Stimulated activated naive CD4-positive, alpha-beta T cell treated with Interleukin-2 at 50 U/mL for 16 hours (primary cell): ENCODE measurements around the gene TMUB2.
"Not testable (repeated sequence)": the region's sequence is repeated elsewhere in the genome, so short reads cannot be mapped to it uniquely, and the experiment has no call there.

Experiments
- DNase-seq: peaks from one replicate; lab custom pipeline; 2025; lab: John Stamatoyannopoulos, UW

TMUB2 gene

DNA sequence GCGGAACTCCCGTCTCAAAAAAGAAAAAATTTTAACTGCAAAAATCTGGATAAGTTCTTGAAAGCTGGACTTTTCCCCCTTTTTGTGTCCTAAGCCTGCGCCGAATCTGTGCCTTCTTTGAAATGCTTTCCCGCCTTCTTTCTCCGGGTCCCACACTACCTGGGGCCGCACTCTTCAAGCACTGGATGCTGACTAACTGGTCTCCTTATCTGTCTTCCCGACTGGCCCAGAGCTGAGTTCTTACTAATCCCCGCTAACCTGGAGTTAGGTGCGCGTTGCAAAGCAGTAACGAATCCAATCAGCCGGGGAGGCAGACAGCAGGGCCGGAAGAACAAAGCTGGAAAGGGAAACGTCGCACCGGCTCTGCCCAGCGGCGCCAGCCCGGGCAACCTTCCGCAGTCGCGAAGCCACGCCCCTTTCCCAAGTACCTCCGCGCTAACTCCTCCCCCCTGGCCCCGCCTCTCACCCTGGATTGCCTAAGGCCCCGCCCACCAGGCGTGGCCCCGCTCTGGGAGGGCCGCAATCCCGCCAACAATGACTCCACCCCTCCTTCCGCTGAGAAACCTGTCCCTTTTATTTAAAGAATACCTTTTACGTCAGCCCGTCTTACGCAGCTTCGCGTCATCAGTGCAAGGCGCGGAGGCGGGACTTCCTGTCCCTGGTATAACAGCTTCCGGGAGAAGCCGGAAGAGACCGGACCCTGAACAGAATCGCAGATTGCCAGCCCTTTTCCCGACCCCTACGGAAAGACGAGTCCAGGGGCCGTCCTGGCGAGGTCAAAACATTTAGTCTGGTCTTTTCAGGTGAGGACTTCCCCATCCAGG lies at the start of gene TMUB2:
Gene TMUB2 (plus strand): TSS at position 666 of the 824 bp plus-strand sequence. CDS start 737 bp downstream, outside the sequence.
- peak; percentile 99 for DNase-seq

DNA sequence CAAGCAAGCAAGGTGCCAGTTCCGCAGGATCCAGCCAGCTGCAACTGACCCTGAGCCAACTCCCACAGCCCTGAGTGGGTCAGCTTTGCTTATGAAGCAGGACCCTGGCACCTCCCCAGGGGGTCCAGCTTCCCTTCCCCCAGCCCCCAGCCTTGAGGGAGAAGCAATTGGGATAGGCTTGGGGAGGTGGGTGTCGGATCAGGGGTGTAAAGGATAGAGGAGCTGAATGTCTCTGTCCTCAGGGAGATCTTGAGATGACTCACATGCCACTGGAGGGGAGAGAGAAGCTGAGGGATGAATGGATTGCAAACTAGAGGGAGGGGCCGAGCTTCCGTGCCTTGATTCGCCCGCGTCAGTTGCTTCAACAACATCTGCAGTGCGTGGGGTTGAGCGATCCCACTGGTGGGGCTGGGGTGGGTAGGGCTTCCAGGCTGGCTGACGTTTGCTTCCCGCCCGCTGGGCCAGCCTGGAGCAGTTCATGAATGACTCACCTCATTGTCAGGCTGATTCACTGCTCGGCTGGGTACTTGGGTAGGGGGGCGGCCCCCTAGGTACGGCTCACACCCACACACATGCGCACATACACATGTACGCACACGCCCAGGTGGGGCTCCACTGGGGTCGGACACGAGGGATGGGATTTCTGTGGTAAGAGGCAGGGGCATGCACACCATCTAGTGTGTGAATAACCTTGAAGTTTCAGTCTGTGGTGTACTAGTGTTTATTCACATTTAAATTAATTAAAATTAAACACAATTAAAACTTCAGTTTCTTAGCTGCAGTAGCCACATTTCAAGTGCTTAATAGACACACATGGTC lies 48.7 kb upstream of the TMUB2 start:
- DNase-seq, result peak; percentile 81

DNA sequence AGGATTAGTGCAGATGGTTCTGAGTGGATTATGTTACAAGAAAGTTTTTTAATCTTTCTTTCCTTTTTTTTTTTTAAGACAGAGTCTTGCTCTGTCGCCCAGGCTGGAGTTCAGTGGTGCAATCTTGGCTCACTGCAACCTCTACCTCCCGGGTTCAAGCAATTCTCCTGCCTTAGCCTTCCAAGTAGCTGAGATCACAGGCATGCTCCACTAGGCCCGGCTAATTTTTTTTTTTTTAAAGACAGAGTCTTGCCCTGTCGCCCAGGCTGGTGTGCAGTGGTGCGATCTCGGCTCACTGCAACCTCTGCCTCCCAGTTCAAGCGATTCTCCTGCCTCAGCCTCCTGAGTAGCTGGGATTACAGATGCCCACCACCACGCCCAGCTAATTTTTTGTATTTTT lies 42.9 kb upstream of the TMUB2 start:
- not testable (repeated sequence) for DNase-seq

DNA sequence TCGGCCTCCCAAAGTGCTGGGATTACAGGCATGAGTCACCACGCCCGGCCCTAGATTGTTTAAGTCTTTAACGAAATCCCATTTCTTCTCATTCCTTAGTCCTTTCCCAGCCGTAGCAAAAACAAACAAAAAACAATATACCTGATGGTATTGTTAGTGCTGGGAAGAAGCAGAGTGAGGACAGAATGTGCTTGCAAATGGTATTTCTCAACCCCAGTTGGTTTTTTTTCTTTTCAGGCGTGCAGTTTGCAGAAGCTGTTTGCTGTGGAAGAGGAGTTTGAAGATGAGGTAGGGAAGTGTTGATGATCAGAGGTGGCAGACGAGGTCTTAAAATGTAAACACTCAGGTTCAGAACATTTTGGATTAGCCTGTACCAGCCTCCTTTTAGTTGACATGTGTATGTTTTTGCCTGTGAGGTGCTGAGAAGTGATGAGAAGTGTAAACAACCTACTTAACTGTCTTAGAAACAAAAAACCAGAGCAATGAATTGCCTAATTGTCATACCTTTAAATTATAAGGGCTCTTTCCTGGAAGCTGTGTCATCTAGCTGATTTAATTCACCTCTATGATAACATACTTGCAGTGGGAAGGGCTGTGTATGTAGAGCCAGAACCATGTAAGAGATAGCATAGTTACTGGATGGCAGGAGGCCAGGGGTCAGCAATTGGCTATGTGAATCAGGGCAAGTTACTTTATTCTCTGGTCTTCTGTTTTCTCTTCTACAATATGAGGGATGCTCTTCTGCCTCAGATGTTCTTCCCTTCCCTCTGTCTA lies 41.6 kb upstream of the TMUB2 start:
- no peak for DNase-seq

DNA sequence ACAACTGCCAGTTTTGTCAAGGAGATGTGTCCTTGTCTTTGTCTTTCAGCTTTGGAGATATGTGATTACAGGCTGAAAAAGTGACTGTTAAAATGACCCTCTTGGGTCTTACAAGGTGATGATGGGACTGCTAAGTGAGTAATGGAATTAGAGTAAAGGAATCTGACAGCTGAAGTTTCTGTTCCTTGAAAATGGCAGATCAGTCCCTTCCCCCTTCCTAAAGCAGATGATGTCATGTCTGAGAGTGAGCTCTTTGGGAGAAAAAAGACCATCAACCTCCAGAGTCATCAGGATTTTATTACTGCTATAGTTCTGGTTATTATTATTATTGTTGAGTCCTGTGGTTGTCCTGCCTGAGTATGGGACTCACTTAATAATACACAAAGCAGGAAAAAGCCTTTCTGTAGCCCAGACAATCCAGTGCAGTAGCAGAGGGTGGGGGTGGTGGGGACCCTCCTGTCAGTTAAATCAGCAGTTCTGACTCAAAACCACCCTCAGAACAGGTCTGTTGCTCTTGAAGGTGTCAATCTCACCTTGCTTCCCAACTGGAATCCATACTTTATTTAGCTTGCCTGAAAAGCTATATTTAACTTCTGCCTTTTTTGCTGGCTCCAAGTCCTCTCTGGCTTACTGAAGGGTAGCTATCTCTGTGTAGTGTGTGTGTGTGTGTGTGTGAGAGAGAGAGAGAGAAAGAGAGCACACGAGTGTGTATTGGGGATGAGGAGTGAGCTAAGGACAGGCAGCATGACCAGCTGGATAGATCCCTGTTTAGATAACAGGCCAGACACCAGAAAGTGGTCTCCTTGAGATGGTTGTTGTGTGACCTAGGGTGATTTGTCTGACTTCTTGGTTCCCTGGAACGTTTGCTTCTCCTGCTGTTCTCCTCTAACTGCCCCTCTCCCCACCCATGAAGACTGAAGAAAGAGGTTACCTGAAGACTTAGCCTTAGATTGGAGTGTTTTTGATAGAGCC lies 40.1 kb upstream of the TMUB2 start:
- DNase-seq, result no peak

DNA sequence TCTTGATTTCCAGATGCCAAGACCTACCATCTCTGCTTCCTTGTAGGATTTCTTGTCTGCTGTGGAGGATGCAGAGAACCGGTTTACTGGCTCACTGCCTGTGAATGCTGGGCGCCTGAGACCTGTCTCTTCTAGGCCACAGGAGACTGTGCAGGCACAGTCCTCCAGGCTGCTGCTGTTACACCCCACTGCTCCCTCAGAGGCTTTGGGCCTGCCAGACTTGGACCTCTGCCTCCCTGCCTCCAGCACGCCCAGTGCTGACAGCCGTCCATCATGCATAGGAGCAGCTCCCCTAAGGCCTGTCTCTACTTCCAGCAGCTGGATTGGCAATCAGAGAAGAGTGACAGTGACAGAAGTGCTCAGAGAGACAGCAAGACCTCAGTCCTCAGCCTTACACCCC lies 39.0 kb upstream of the TMUB2 start:
- DNase-seq, result no peak

DNA sequence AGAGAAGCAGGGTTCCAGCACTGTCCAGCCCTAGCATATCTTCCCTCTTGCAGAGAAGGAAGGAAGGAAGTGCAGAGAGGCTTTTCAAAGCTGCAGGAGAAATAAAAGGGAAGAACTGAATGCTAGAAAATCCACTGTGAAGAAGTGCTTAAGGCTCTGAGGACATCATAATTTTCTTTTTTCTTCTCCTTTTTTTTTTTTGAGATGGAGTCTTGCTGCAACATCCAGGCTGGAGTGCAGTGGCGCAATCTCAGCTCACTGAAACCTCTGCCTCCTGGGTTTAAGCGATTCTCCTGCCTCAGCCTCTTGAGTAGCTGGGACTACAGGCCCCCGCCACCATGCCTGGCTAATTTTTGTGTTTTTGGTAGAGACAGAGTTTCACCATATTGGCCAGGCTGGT lies 37.7 kb upstream of the TMUB2 start:
- not testable (repeated sequence) for DNase-seq

DNA sequence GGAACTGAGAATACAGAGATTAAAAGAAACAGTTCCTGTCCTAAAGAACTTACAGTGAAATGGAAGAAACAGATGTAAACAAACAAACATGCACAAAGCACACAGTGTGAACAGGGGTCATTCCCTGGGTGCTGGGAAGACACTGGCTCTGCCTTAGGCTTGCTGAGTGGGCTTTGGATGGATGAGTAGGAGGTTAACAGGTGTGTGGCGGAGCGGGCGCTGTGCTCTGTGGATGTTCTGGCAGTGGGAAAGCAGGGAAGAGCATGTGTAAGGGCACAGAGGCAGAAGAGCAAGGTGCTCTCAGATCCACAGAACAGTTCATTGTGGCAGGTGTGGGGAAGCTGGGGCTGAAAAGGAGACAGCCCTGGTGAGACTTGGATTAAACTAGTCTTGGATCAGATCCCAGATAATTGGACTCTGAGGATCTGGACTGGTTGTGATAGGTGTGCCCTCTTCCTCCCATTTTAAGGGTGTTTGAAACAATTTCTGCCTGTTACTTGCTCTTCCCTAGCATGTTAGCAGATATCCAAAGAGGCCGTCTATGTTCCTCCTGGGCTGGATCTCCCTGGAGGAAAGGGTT lies 36.9 kb upstream of the TMUB2 start:
- DNase-seq, result no peak

DNA sequence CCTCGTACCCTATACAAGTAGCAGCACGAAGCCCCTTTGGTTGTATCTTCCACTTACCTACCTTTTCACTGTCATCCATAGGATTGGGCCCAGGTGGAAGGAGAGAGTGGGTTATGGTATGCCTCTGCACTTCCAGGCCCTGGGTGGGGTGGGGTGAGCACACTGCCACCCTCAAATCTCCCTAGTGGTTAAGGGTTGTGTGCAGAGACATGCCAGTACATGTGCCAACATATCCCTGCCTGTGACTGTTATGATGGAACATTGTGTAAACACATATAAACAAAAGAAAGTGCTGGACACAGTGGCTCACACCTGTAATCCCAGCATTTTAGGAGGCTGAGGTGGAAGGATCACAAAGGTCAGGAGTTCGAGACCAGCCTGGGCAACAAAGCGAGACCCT lies 33.9 kb upstream of the TMUB2 start:
- no peak for DNase-seq

DNA sequence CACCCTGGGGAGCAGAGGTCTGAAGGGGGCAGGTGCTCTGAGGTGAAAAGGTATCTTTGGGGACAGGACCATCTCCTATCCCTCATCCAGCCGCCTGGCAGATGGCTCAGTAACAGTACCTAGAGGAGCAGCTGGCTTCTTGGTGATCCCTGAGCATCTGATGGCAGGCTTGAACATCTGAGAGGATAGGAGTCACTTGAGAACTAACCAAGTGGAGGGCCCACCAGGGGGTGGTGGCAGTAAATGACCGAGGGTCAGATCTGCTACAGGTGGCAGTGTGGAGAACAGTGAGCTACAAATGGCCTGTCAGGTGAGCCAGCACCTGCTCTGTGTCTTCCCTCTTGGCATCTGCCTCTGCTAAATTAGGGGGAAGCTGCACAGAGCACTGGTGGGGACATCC lies 31.3 kb upstream of the TMUB2 start:
- DNase-seq, result no peak

DNA sequence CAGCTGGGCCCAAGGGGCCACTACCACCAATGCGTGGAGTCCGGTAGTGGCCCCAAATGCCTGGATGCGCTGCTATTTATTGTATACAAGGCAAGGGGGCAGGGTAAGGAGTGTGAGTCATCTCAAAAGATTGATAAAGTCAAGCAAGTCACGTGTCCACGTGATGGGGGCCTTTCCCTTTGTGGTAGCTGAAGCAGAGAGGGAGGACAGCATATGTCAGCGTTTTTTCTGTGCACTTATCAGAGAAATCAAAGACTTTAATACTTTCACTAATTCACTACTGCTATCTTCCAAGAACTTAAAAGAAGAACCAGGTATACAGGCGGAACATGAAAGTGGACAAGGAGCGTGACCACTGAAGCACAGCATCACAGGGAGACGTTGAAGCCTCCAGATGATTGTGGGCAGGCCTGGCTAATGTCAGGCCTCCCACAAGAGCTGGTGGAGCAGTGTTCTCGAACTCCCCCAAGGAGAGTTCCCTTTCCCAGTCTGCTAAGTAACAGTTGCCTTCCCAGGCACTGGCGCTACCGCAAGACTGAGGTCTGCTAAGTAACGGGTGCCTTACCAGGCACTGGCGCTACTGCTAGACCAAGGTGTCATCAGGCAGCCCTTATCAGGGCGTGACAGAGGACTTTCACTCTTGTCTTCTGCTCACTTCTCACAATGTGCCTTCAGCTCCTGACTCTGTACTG lies 27.1 kb upstream of the TMUB2 start:
- DNase-seq, result peak; percentile 30

DNA sequence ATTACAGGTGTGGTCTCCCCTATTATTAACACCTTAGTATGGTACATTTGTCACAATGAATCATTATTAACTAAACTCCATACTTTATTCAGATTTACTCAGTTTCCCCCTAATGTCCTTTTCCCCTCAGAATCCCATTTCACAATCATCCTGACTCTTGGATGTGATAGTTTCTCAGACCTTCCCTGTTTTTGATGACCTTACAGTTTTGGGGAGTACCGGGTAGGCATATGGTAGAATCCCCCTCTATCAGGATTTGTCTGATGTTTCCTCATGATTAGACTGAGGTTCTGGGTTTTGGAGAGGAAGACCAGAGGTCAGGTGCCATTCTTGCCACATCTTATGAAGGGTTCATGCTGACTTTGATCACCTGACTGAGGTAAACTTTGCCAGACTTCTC lies 22.3 kb upstream of the TMUB2 start:
- no peak for DNase-seq

DNA sequence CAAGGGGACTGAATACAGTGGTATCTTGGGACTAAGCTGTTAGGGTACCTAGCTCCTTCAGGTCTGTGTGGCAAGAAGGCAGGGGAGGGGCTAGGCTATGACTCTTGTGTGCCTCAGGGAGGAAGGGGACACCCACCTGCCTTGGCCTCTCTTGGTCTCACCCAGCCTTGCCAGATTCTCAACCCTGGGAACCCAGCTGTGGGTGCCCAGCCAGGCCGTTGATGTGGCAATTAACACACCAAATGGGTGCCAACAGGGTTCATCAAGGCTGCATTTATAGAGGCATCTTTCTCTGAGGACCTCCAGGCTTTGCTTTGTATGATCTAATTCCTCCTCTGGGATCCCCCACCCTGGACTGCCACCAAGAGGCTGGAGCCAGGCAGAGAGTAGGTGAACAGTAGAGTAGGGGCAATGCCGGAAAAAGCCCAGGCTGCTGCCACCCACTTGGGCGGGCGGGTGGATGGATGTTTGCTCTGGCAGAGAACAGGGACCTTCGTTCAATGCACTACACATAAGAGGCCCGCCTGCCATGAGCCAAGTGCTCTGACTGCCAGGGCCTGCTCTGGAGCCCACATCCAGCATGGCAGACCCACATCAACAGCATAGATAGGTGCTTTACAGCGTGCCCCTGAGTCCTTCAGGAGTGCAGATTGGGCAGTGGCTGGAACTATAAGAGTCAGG lies 19.5 kb upstream of the TMUB2 start:
- no peak for DNase-seq

DNA sequence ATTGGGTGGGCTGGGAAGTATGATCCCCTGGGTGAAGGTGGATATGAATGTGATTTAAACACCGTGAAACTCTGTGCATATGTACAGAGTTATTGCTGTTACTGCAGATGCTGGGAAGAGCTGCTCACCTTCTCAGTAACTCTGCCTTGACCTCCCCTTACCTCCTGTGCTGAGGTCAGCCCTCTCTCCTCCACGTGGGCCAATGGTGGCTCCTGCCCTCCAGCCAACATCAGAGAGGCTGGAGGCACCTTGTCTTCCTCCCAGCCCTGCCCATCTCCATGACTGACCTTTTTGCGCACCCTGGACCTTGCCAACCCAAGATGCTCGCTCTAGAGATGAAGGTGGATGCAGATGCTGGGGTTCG lies 16.7 kb upstream of the TMUB2 start:
- DNase-seq, result no peak

DNA sequence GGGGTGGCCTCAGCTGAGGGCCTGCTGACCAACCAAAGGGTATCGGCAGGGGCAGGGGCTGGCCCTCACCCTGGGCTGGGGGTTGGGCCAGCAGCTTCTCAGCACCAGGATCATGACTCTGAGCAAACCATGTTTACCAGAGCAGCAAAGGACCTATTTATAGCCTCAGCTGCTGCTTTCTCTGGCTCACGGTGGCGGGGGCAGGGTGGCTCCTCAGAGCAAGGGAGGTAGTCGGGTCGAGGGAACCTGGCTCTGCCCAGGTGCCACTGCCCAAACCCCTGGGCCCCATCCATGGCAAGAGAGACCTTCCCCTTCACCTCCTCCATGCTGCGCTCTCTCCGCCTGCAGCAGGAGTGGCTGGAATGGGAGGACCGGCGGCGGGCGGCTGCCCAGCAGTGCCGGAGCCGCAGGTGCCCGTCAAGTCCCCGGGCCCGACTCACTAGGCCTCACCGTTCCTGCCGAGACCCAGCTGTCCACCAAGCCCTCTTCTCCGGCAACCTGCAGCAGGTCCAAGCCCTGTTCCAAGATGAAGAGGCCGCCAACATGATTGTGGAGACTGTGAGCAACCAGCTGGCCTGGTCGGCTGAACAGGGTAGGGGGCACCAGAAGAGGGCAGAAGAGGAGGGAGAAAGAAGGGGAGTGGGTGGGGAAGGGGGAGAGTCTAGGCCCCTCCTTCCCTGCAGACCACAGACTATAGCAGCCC lies 16.1 kb upstream of the TMUB2 start, which contains the start of gene ASB16:
Gene ASB16 (plus strand): TSS at position 206 of the 703 bp plus-strand sequence. CDS start 86 bp downstream, at position 292.
- DNase-seq, result no peak

DNA sequence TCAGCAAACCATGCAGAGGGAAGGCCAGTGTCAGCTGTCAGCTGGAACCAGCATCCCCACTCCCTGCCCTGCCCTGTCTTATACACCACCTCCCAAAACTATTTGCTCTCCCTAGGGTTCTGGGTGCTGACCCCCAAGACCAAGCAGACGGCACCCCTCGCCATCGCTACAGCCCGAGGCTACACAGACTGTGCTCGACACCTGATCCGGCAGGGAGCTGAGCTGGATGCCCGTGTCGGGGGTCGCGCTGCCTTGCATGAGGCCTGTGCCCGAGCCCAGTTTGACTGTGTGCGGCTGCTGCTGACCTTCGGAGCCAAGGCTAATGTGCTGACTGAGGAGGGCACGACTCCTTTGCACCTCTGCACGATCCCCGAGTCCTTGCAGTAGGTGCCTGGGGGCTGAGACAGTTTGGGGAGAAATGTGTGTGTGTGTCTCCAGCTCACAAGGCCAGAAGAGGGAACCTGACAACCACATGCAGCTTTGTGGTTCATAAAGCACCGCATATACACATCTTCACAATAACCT lies 14.8 kb upstream of the TMUB2 start:
- no peak for DNase-seq

DNA sequence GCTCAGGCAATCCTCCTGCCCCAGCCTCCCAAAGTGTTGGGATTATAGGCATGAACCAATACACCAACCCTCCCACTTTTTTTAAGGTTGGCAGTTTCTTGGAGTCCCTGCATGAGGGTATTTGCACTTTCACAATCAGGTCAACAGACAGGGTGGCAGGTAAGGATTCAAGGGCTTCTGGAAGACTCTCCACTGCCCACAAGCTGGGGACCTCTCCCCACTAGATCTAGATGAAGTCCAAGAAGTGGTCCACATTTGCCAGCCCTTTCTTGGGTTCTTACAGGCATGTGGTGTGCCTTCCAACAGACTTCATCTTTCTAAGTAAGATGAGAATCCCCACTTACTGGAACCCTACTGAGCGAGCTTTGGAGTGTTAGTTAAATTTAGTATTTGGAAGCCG lies 12.3 kb upstream of the TMUB2 start:
- no peak for DNase-seq

DNA sequence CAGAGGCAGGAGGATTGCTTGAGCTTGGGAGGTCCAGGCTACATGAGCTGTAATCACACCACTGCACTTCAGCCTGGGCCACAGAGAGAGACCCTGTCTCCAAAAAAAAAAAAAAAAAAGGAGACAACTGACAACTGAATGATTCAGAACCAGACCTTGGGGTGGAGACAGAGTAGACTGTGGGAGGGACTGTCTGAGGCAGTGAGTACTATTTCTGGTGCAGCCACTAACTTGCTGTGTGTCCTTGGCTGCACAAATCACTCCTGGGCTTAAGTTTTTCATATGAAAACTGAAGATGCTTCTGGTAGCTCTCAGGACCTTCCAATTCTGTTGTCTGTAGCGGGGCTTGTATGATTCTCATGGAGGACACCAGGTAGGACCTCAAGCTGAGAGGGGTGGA lies 10.5 kb upstream of the TMUB2 start:
- no peak for DNase-seq
